HG03095 (cell line): ENCODE data around the gene FRMPD1.
"Not testable (repeated sequence)": the region's sequence is repeated elsewhere in the genome, so short reads cannot be mapped to it uniquely, and the experiment has no call there.

Experiments
- ATAC-seq: cut with Tn5 transposase; IDR thresholded peaks from one replicate; pipeline ENCODE4 v1.9.1; 2021; ENCODE audit warnings: moderate library complexity; ENCODE audit not compliant: unreplicated experiment

Gene FRMPD1, protein sequence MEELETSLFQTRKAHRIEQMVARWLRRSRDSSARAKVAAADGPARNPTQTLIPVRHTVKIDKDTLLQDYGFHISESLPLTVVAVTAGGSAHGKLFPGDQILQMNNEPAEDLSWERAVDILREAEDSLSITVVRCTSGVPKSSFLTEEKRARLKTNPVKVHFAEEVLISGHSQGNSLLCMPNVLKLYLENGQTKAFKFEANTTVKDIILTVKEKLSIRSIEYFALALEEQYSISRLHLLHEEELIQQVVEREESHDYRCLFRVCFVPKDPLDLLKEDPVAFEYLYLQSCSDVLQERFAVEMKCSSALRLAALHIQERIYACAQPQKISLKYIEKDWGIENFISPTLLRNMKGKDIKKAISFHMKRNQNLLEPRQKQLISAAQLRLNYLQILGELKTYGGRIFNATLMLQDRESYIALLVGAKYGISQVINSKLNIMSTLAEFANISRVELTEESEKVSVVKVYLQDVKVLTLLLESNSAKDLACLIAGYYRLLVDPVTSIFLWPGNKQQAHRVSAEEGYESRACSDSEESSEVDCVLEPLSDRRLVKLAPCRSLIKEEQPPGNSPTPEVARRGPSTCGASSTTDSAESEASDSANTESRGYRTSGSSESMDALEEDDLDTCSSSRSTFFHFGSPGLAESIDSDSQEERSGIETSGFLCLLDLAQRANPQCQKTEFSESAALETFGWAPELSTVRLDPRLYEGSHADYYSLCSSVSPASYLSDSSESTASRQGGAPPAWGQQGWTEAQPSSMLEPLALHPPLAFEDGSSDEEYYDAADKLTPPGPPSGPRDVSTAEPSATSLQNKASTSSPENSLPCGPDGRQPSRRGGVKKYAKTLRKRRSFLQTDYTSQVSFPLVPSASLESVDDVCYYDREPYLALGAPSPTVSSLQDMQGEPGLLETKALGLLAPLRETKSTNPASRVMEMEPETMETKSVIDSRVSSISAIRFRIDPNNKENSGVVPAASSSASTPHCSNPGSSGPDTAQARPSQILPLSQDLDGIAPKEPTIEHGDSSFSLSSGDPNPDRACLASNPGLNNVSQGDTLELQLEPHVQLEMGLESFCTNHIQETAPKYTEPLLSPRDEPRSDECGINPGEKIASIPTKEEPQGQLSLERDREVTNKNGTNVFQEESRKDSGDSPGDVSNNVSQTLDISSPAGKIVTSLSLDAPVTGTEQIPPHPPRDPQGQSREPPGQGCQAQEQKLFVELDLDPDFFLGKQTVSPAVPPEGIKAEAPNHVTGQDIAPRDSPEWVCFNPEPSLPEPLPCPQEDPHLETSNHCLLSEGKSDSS (N-terminal part only)

DNA sequence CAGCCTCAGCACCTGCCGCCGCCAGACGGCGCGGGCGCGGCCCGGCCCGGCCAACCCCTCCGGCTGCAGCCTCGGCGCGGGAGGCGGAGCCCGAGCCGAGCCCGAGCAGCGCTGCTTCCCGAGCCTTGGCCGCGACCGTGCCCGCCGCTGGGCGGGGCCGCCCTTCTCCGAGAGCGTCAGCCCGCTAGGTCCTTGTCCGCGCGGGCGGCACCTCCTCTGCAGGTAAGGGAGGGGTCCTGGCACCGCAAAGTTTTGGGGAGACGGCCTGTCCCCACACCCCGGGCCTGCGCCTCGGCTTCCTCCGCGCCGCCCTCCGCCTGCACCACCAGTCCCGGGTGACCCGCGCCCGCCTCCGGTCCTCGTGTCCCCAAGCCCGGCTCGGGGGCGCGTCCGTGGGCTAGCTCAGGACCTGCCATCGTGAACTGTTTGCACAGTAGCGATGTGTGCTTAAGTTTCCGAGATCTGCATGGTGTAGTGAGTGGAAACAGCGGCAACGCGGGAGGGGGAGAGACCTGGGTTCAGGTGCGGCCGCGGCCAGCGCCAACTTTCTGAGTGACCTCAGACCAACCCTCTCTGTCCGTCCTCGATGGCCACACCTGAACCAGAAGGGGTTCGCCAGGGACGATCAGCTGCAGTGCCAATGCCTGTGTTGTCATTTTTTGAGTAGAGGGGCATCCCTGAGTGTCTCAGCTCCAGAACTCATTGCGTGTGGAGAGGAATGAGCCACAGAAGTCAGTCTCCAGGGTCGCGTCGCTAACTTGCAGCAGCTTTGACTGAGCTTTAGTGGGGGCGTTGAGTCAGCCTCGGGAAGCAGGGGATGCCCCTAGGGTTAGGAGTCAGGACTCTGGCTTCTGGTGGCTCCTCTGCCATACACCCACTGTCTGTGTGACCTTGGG lies at the start of gene FRMPD1:
FRMPD1 (plus strand) TSS at position 82 of the 896 bp plus-strand sequence. CDS start 41,688 bp downstream, outside the sequence.
- ATAC-seq = no peak

DNA sequence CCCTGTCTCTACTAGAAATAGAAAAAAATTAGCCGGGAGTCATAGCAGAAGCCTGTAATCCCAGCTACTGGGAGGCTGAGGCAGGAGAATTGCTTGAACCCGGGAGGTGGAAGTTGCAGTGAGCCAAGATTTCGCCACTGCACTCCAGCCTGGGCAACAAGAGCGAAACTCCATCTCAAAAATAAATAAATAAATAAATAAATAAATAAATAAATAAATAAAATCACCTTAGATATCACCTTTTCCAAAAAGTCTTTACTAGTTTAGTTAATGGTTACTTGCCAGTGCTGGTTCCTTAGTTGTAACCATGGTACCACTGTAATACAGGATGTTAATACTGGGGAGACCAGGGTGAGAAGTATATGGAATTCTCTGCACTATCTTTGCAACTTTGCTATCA lies 48.7 kb upstream of the FRMPD1 start:
- ATAC-seq = not testable (repeated sequence)

DNA sequence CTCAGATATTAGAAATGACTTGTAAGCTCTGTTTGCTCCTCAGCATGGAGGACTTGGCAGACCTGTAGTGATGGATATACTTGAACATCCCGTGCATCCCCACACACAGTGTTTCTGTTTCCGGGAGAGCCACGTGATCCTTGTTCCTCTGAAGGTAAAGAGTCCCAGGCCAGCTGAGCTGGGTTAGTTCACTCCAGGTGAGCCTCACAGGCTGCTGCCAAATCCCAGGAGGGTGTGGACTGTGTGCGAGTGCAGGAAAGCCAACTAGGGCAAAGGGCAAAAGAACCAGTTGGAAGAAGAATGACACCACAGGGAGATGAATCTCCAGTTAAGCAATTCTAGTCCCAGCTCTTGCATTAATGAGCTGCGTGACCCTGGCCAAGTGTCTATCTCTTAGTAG lies 47.9 kb upstream of the FRMPD1 start:
- no peak for ATAC-seq

DNA sequence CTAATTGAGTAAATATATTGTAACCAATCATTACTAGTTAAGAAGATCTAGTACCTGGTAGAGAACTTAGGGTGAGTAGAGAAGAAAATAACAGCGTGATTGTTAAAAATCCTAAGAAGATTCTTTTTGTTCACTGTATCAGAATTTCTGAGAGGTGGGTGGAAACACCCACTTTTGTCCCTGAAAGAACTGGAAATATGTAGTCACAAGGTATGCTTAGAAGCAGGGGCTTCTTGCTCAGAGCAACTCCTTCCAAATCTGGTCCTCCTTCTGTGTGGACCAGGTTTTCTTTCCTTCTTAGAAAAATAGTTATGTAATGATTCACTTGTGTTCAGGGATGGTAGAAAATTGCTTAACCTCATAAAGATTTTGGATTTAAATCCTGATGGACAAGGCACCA lies 46.5 kb upstream of the FRMPD1 start:
- ATAC-seq = no peak

DNA sequence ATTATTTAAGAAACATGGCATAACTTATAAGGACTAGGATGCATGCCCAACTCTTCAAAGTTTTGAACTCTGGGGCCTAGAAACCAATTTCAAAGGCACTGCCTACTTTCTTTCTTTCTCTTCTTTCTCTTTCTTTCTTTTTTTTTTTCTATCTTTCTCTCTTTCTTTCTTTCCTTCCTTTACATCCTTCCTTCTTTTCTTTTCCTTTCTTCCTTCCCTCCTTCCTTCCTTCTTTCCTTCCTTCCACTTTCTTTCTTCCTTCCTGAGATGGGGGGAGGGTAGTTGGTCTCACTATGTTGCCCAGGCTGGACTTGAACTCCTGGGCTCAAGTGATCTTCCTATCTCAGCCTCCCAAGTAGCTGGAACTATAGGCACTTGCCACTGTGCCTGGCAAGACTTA lies 42.5 kb upstream of the FRMPD1 start:
- ATAC-seq = no peak

DNA sequence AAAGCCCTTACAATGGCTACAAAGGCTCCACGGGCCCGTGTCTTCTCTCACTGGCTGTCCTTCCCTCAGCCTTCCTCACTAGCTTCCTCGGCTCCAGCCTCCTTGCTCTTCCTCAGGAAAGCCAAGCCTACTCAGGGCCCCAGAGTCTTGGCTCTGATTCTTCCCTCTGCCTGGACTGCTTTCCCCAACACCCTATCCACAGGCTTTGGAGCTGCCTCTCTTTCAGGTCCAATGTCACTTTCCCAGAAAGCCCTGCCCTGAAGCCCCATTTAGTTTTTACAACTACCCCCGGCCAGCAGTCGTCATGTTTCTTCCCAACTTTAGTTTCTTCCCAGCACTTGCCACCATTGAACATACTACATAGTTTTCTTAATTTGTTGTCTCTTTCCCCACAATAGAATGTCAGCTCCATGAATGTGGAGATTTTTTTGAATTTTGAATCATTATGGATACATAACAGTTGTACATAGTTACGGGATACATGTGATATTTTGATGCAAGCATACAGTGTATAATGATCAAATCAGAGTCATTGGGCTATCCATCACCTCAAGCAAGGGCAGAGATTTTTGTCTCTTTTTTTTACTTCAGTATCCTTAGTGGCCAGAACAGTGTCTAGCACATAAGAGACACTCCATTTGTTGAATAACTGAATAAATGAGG lies 40.9 kb upstream of the FRMPD1 start:
- no peak for ATAC-seq

DNA sequence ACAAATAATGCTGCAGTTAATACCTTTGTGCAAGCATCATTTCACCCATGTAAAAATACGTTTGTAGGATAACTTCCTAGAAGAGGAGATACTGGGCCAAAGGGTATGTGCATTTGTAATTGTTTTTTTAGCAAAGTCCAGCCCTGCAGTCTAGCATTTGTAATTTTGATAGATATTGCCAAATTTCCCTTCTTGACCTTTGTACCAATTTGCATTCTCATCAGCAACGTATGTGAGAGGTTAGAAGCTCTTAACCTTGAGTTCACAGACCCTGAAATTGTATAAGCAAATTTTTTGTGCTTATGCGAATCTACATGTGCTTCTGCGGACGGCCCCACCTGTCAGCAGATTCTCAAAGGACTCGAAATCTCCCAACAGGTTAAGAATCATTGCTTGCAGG lies 39.7 kb upstream of the FRMPD1 start:
- ATAC-seq = no peak

DNA sequence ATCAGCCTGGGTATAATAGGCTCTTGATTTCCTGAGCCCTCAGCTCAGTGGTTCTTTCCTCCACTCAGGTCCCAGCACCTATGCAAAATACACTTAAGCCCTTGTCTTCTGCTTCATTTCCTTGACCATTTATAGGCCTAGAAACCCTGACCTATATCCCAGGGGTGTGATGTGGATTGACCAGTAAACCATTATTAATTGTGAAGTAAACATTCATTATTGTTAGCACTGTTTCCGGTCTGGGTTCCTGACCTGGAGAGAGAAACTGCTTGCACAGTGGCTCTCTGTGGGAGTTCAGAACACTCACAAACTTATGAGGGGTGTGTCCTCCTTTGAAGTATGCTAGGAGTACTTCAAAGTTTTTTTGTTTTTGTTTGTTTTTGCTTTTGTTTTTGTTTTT lies 38.8 kb upstream of the FRMPD1 start:
- no peak for ATAC-seq

DNA sequence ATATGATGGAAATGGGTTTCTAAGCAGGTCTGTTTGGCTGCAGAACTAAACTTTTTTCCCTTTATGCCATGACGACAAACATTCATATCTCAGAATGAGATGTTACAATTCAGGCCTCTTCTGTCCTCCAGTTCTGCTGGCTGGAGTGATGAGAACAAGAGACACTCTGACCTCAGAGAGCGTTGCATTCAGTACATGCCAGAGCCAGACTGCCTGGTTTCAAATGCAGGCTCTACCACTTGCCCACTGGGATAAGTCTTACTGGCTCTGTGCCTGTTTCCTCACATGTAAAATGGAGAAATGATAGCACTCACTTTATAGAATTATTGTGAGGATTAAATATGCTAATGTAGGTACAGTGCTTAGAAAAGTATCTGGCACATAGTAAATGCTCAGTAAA lies 33.6 kb upstream of the FRMPD1 start:
- no peak for ATAC-seq

DNA sequence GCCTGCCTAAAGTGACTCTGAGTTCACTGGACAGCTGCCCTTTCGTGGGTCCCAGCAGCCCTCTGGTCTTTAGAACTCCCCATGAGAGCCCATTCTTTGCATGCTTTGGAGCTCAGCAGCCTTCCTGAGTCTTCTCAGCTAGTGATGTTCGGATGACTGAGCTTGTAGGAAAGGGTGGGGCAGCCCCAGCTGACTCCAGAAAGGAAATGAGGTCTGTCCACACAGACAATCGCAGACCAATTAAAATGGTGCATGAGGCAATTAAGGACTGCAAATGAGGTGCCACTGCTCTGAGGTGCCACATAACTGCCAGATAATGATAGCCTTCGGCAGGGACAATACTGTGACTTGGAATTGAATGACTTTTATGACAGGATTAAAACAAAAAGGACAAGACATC lies 32.9 kb upstream of the FRMPD1 start:
- no peak for ATAC-seq

DNA sequence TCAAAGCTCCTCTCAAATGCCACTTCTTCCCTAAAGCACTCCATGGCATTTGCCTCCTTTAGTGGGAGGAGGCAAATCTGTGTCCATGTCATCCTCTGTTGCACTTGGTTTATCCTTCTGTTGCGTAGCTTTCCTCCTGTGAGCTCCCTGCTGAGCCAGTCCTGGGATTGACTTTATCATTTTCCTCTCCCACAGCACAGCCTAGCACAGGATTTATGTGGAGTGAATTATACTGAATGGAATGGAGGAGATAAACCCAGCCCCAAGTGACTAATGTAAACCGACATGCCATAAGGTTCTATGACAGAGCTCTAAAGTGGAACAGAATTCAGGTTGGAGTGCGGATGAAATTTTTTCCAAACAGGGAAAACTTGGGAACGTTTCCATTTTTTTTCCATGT lies 31.9 kb upstream of the FRMPD1 start:
- ATAC-seq = no peak

DNA sequence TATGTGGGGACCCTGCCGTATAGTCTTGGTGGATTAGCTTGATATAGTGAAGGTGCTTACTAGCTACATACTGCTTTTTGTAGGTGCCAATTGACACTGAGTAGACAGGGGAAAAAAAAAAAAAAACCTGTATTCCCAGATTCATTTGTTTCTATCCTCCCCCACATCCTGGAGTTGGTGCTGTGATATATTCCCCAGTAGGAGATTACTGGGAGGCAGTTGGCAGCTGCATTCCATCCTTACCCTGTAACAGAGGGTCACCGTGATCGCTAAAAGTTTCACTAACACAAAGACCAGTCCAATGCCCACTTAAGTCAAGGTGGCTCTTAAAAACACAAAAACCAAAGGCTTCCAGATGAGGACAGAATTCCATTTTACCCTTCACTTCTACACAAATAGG lies 30.9 kb upstream of the FRMPD1 start:
- ATAC-seq = no peak

DNA sequence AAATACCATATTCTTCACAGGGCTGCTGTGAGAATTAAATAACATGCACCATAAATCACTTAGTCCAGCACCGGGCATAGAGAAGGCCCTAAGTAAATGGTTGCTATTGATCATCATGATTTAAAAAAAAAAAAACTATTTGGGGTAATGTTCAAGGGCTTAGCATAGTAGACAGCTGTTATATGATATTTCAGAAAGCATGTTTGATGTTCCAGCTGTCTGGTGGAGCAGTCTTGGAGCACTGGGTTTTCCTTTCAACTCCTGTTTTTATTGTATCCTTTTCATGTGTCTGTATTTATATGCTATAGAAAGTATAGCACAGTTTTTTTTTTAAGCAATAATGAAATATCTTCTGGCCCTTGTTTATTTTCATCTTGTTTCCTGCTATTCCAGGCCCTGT lies 30.4 kb upstream of the FRMPD1 start:
- no peak for ATAC-seq

DNA sequence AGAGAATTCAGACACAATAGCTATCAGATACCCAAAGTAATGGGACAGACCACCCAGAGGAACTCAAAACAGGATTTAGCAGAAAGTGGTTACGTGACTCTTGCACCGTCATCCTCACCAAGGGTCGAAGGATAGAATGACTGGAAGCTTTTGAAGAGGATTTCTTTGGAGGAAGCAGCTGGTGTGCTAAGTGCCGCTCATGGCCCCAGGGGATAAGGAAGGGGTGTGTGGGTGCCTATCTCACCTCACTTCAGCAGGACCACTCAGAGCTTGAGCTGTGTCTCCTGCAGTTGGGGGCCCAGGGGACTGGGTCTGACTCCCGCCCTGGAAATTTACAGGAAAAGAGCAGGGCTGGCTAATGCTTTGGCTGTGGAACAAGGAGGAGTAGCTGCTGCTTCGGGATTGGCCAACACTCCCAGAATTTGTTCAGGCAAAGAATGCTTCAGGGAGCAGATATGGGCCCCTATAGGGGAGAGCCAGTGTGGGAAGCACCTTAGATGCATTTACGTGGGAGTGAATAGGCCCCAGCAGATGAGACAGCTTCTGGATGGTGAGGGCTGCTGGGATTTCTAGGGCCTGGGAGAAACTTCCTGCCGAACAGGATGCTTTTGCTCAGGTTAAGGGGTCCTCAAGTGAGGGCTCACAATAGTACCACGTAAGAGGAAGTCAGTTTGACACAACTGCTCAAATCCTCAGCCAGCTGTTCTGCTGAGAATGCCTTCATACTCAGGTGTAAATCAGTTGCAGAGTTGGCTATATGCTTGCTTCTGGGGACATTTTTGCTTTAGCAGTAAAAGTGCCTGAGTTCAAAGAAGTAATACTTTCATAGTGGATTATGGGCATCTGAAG lies 29.3 kb upstream of the FRMPD1 start:
- ATAC-seq = no peak

DNA sequence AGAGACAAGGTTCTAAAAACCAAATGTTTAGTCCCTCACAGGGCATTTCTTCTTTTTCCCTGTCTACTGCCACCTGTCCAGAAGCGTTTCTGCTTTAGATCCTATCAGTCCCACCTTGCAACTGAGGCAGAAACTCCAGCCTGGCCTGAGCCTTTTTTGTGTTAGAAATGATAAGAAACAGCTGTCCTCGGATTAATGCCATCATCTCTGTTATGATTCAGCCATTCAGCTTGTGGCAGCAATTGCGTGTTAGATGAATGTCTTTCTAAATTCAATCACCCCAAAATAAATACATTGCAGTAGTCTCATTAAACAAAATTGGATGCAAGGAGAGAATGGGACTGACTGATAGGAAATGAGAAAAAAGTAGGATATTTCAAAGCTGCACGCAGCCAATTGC lies 28.3 kb upstream of the FRMPD1 start:
- no peak for ATAC-seq

DNA sequence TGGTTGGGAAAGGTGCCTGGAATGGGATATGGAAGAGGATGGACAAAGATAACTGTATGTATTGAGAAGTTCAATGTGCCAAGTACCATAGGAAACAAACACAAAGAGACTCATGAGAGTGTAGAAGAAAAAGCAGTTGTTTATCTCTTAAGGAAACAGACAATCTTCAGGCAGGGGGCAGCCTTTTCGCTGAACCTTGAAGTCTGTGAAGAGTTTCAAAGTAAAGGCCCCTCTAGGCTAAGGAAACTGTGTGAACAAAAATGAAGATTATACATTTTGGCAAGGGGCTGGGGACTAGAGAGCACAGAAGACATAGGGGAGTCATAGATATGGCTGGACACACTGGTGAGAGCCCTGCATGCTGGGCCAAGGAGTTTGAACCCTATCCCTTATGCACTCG lies 27.5 kb upstream of the FRMPD1 start:
- ATAC-seq = no peak

DNA sequence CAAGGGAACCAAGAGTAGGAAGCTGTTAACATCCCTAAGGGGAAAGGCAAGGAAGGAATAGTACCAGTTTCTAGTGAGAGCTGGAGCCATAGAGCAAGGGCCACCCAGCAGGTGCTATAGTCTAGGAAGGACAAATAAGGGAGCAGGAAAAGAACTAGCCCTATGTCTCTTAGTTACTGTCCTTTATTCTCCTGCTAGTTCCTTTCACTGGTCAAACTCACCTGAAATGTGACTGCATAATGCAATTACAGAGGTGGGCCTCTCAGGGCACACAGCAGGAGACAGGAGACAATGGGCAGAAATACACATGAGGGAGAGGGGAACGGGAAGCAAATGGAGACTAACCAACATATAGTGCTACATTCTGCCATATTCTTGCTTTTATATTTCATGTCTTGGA lies 26.7 kb upstream of the FRMPD1 start:
- no peak for ATAC-seq

DNA sequence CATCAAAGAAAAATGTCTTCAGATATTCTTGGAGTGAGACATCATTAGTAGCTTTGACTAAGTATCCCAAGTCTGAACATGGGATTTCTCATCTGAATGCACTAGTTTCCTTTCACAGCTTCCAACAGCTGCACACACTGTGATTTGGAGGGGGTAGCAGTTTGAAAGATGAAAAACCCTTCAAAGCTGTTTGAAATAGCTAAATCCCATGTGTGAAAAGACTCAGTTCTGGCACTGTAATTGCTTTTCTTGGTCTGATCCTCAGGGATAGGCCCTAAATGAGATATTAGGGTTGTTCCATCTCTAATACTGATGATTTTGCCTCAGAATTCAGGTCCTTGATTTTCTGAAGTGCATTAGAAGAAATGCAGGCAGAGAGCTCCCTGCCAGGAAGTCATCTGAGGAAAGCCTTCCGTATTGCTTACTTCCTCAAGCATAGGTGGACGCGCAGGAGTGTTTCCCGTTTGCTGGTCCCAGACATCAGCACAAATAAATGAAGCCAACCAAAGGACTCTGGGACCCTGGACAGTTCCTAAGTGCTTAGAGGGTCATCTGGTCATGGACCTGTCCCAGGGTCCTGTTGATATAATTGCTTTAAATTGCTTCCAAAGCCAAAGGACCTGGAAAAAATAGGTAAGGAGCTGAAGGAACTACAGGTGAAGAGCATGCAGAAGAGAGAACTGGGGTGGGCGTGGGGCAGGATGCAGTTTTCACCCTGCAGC lies 25.6 kb upstream of the FRMPD1 start:
- no peak for ATAC-seq
